ENCODE measurements around the gene HNRNPDL. TPM values are rescaled to one million over a fixed set of nuclear protein-coding genes. Genes with fewer than 3 reads are reported as not detected.
A peak's percentile ranks its signal among the peaks of the same experiment; 100 is the strongest.
"Not testable (repeated sequence)": the region's sequence is repeated elsewhere in the genome, so short reads cannot be mapped to it uniquely, and the experiment has no call there.

The HNRNPDL gene
- polyA plus RNA-seq, 4 donors: 541 to 645 (median 606) TPM

DNA sequence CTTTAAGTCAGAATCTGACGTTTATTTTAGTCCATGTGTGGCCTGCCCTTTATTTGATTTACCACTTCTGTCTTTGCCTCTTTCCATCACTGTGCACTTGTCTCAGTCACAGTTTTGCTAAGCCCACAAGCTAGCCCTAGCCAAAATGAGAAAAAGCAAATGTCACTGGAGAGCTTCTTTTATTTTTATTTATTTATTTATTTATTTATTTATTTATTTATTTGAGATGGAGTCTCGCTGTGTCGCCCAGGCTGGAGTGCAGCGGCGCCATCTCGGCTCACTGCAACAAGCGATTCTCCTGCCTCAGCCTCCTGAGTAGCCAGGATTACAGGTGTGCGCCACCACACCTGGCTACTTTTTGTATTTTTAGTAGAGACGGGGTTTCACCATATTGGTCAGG is 40.2 kb downstream of the HNRNPDL start:
- not testable (repeated sequence) for DNase-seq (ENCODE audit: low read depth in 4 of 4, low spot score in 3 of 4)

GRCh38 chr4:82388405-82388804 is 41.9 kb downstream of the HNRNPDL start:
- DNase-seq (ENCODE audit: low read depth in 4 of 4, low spot score in 3 of 4): no peak

DNA sequence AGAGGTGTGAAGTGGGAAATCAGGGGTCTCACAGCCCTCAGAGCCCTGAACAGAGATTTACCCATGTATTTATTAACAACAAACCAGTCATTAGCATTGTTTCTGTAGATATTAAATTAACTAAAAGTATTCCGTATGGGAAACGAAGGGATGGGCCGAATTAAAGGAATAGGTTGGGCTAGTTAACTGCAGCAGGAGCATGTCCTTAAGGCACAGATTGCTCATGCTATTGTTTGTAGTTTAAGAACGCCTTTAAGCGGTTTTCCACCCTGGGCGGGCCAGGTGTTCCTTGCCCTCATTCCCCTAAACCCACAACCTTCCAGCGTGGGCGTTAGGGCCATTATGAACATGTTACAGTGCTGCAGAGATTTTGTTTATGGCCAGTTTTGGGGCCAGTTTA is 44.0 kb downstream of the HNRNPDL start:
- not testable (repeated sequence) for DNase-seq (ENCODE audit: low read depth in 4 of 4, low spot score in 3 of 4)

- DNase-seq (ENCODE audit: low read depth in 4 of 4, low spot score in 3 of 4): no peak
These were observed 47.5 kb downstream of the HNRNPDL start for GRCh38 chr4:82382751-82383150.

DNA sequence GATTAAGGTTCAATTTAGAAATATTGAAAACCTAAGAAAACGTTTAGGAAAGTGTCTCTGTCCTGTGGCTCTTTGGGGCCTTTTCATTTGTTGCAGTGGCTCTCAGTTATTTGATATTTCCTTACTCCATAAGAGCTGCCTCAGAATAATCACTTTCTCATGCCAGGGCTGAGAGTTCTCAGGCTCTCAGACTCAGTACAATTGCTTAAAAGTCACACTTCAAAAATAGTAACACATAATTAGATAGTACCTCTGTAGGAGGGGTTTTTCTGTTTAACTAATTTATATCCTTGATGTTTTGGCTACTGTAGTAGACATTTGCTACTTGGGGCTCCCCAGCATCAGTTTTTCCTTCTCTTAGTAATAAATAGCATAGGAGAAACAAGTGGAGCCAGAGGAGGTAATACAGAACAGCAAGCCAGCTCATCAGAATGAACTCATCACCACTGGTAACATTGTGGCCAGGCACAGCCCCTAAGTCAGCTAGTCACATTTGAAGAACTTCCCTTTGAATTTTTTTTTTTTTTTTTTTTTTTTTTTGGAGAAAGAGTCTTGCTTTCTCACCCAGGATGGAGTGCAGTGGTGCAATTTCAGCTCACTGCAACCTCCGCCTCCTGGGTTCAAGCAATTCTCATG is 48.5 kb downstream of the HNRNPDL start:
- no peak for DNase-seq (ENCODE audit: low read depth in 4 of 4, low spot score in 3 of 4)

DNA sequence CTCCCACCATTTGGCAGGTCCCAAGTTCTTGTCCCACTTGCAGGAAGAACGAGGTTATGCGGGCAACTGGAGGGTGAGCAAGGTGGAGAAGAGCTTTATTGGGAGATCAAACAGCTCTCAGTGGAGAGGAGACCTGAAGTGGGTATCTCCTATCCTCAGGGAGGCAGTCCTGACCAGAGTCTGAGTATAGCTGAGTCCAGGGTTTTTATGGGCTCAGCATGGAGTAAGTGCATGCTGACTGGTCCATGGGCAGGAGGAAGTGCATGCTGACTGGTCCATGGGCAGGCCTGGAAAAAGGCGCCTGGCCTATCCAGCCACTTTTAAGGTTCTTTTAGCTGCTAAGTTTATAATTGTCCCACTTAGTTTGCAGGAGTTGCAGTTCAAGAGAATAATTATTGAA is 49.0 kb downstream of the HNRNPDL start:
- DNase-seq (ENCODE audit: low read depth in 4 of 4, low spot score in 3 of 4): no peak

DNA sequence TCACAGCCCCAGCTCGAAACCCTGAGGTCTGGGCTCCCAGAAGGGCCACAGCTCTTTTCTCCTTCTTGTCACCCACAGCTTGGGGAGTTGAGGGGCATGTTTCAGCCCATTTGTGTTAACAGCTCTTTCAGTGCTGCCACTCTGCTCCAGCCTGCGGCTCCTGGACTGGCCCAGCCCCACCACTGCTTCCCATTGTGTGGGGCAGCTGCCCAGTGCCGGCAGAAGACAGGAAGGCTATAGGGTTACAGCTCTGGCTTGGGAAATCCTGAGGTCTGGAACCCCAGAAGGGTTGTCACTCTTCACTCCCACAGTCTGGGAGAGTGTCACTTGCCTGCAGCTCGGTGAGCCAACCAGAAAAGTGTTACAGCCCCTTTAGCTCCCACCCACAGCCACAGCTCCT is 49.4 kb downstream of the HNRNPDL start:
- DNase-seq (ENCODE audit: low read depth in 4 of 4, low spot score in 3 of 4): no peak

GRCh38 chr4:82380344-82380743 is 49.9 kb downstream of the HNRNPDL start:
- DNase-seq (ENCODE audit: low read depth in 4 of 4, low spot score in 3 of 4): no peak

- DNase-seq (ENCODE audit: low read depth in 4 of 4, low spot score in 3 of 4): no peak
These were observed 54.2 kb downstream of the HNRNPDL start for GRCh38 chr4:82376109-82376508.

DNA sequence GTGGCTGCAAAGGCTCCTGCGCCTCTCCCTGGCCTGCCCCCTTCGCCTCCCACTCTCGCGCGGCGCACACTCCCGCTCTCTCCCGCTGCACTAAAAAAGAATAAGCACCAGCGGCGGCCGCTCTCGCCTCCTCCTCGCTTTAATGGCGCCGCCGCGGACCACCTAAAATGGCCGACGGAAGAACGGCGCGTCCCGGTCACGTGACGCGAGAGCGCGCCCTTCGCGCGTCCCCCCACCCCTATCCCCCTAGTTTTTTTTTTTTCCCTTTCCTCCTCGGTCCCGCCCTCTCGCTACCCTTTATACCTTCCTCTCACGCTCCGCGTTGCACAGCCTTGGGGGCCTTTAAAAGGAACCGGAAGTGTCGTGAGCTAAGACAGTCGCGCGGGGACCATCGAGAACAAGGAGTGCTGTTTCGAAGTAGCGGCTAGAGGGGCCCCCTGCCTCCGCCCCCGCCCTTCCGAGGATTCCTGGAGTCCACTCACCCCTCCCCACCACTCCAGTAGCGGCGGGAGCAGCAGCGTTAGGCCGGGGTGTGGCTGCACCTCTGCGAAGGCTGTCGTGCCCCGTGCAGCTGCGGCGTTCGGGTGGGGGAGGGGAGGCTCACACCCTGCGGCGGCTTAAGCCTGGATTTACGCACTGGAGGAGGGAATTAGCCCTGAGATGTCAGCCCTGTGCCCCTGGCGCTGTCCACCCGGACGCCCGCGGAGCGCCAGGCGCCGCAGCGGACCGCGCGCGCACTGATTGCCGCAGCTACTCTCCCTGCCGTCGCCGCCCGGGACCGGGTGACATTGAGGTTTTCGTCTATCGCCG is 56.2 kb downstream of the HNRNPDL start, which contains the start of gene HNRNPD:
TSS of gene HNRNPD (minus strand) at position 176 of the 810 bp plus-strand sequence. CDS start 313 bp downstream, outside the sequence.
- DNase-seq (ENCODE audit: low read depth in 4 of 4, low spot score in 3 of 4): peak; percentile 96 to 99 (median 98)

DNA sequence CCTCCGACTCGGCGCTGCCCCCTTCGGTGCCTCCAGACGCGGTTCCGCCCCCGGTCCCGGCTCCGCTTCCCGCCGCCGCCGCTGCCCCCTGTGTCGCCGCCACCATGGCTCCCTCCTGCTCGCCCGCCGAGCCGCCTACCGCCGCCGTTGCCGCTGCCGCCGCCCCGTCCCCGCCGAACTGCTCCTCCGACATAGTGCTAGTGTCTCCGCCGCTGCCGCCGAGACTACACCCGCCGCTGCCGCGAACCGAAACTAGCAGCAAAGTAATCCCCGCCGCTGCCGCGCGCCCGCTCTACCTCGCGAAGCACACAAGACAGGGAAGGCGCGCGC is 56.8 kb downstream of the HNRNPDL start:
- no peak for DNase-seq (ENCODE audit: low read depth in 4 of 4, low spot score in 3 of 4)

Other genes with a start within 250 kb of the HNRNPDL start
- gene HNRNPD, start 56.5 kb downstream of the HNRNPDL start, polyA plus RNA-seq (ENCODE audit: insufficient read length in 4 of 4): 100 to 1,000 TPM; 485 to 663 (median 624) TPM
- gene ENOPH1, start 128 bp upstream of the HNRNPDL start, polyA plus RNA-seq (ENCODE audit: insufficient read length in 4 of 4): 10 to 100 TPM; 73.0 to 89.7 (median 84.5) TPM
- 10 to 100 TPM; 25.3 to 30.1 (median 28.2) TPM for gene TMEM150C, start 131.5 kb upstream of the HNRNPDL start, polyA plus RNA-seq (ENCODE audit: insufficient read length in 4 of 4)

All from right renal pelvis (tissue), 4 donors.